Activated B cell treated with CpG ODN at 0.5 μM for 24 hours (primary cell): ENCODE results near the gene KRT4. TPM values are rescaled to one million over a fixed set of nuclear protein-coding genes. Genes with fewer than 3 reads are reported as not detected.

ENCODE experiments used
- ATAC-seq: fragments of 200-7000 bp; cut with Tn5 transposase; one replicate; pipeline ENCODE4 v1.10.0; 2021; ENCODE audit warnings: low read depth, mild to moderate bottlenecking, moderate library complexity
- CTCF ChIA-PET: fragments of 350-600 bp; sonication (Branson Sonifier 250); formaldehyde crosslinking; loops from one replicate; lab custom pipeline; 2021; ENCODE audit warnings: antibody characterized with exemption; lab: Charles Lee
- POLR2A ChIA-PET: fragments of 350-600 bp; sonication (Branson Sonifier 250); formaldehyde crosslinking; loops from one replicate; lab custom pipeline; 2021; ENCODE audit warnings: antibody characterized with exemption; lab: Charles Lee
- DNase-seq: peaks from one replicate; pipeline ENCODE4 v3.0.0; 2022
- H3K27ac Mint-ChIP-seq: one replicate; pipeline ENCODE4 v1.8.0; 2020; ENCODE audit warnings: mixed read lengths
- H3K27me3 Mint-ChIP-seq: one replicate; pipeline ENCODE4 v1.8.0; 2021; ENCODE audit warnings: mixed read lengths
- H3K36me3 Mint-ChIP-seq: one replicate; pipeline ENCODE4 v1.8.0; 2021; ENCODE audit warnings: low read depth, mixed read lengths
- H3K4me1 Mint-ChIP-seq: one replicate; pipeline ENCODE4 v1.8.0; 2021; ENCODE audit warnings: mixed read lengths
- H3K4me3 Mint-ChIP-seq: one replicate; pipeline ENCODE4 v1.8.0; 2020; ENCODE audit warnings: mild to moderate bottlenecking, mixed read lengths
- H3K9me3 Mint-ChIP-seq: one replicate; pipeline ENCODE4 v1.8.0; 2020; ENCODE audit warnings: mixed read lengths
- intact Hi-C: fragments of 100-400 bp; cut with micrococcal nuclease; formaldehyde crosslinking; loops from one replicate; pipeline ENCODE4 v1.15.1; 2024
- total RNA-seq: library from RNA; stranded (reverse); gene quantifications from 2 replicates; pipeline ENCODE4 v1.2.3, GENCODE V29; 2022
- TF ChIP-seq, protein P1 (sequence below): fragments of 200-600 bp; IDR thresholded peaks from one replicate; pipeline ENCODE4 v1.8.0; 2022; ENCODE audit warnings: antibody characterized with exemption, mild to moderate bottlenecking

The KRT4 gene
- total RNA-seq, 1 donor from 2014 or later: not detected

DNA sequence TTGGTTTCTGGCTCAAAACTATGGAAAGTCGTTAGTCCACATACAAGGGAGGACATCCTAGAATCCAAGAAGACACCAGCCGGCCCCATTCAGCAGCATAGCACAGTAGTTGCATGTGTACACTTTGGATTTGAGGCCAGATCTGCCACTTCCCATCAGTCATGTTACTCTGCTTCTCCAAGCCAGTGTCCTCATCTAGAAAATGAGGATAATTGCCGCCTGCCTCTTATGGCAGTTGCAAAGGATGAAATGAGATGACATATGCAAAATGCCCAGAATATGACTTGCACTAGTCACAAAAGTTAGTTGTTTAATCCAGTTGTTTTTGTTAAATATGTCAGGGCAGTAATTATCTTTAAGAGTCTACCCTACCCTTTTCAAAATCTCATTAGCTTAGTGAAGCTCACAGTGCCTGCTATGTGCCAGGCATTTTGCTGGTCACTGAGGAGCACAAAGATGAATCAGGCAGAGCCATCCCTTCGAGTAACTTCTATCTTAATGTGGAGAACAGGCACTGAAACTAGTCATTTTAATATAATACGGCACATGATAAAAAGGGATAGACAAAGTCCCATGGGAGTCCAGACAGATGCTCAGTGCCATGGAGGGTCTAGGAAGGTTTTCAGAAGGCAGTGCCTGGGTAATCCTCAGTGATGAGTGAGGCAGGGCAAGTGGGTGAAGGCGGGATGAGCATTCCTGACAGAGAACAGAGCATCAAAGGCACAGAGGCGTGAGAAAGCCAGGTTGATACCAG lies 30.2 kb downstream of the KRT4 start:
- CTCF ChIA-PET: no interaction called here
- Mint-ChIP-seq H3K36me3 (no peaks in the 10 kb centered on the region), H3K4me1 (no peaks in the 10 kb centered on the region), H3K27me3 (peaks cover 14% of the 10 kb centered on the region), H3K4me3 (no peak overlapping the region), H3K27ac (no peak overlapping the region), H3K9me3 (no peaks in the 10 kb centered on the region)
- DNase-seq (no peak), ATAC-seq (no peak)
- TF ChIP-seq, protein P1, sequence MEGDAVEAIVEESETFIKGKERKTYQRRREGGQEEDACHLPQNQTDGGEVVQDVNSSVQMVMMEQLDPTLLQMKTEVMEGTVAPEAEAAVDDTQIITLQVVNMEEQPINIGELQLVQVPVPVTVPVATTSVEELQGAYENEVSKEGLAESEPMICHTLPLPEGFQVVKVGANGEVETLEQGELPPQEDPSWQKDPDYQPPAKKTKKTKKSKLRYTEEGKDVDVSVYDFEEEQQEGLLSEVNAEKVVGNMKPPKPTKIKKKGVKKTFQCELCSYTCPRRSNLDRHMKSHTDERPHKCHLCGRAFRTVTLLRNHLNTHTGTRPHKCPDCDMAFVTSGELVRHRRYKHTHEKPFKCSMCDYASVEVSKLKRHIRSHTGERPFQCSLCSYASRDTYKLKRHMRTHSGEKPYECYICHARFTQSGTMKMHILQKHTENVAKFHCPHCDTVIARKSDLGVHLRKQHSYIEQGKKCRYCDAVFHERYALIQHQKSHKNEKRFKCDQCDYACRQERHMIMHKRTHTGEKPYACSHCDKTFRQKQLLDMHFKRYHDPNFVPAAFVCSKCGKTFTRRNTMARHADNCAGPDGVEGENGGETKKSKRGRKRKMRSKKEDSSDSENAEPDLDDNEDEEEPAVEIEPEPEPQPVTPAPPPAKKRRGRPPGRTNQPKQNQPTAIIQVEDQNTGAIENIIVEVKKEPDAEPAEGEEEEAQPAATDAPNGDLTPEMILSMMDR: no peak
- POLR2A ChIA-PET: no interaction called here
- intact Hi-C loops: no loop called here

- no peak for DNase-seq
- ChIA-PET CTCF (no interaction called here), POLR2A (no interaction called here)
- intact Hi-C loops: no loop called here
- no peak overlapping the region for H3K27ac Mint-ChIP-seq
- H3K36me3 Mint-ChIP-seq: no peaks in the 10 kb centered on the region
- ATAC-seq: no peak
- peaks cover 15% of the 10 kb centered on the region for H3K27me3 Mint-ChIP-seq
- H3K9me3 Mint-ChIP-seq: no peaks in the 10 kb centered on the region
- TF ChIP-seq, protein P1: no peak
- H3K4me1 Mint-ChIP-seq: no peaks in the 10 kb centered on the region
- no peak overlapping the region for H3K4me3 Mint-ChIP-seq
Observed at GRCh38 chr12:52782502-52782901, 31.4 kb downstream of the KRT4 start.

DNA sequence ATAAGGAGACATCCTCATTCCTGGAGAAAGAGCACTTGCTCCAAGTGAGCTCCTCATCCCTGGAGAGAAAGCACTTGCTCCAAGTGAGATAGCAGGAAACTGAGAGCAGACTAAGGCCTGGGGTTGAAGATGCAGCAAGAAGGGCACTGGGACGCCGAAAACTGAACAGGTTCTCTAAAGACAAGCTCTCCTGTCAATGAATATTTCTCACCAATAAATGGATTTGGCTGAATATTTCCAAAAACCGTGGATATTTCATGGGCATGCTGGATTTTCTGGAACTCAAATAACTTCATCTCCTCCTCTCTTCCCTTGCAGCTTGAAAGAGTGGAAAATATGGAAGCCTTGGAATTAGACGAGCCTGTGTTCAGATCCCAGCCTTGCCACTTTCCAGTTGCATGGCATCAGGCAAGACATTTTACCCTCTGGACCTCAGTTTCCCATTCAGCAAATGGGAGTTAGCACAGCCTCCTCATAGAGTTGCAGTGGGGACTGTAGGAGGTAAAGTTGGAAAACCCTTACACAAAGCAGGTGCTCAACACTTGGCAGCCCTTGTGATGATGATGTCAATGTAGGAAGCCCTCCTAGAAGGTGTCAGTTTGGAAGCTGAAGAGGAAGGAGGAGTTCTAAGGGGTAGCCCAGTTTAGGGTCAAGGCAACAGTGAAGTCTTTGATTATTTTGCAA lies 32.4 kb downstream of the KRT4 start:
- no peak overlapping the region for H3K27ac Mint-ChIP-seq
- intact Hi-C loops: no loop called here

DNA sequence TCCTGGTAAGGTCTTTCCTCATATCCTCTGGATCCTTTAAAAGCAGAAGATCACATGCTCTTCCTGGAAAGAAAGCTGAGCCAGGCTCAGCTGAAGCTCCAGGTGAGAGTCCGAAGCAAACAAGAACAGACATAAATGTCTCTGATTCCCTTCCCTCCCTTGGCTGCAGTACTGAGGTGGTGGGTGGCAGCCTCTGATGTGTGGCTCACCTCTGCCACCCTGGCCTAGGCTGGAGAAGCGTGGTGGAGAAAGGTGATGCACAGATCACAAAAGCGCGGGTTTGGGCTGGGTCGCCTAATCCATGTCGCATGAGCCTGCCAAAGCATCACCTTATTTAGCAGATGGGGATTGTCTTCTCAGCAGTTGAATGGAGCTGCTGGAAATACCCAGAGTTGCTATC lies 34.0 kb downstream of the KRT4 start:
- no peak overlapping the region for H3K27ac Mint-ChIP-seq
- peaks cover 15% of the 10 kb centered on the region for H3K27me3 Mint-ChIP-seq
- no peak for ATAC-seq
- H3K9me3 Mint-ChIP-seq: no peaks in the 10 kb centered on the region
- intact Hi-C loops: no loop called here
- DNase-seq: no peak
- TF ChIP-seq, protein P1: no peak
- H3K4me3 Mint-ChIP-seq: no peak overlapping the region
- H3K36me3 Mint-ChIP-seq: no peaks in the 10 kb centered on the region
- ChIA-PET CTCF (no interaction called here), POLR2A (no interaction called here)
- no peaks in the 10 kb centered on the region for H3K4me1 Mint-ChIP-seq

More for the DNA sequence above, 32.4 kb downstream of the KRT4 start:
- CTCF ChIA-PET: no interaction called here
- no peak for DNase-seq
- TF ChIP-seq, protein P1: no peak
- Mint-ChIP-seq H3K9me3 (no peaks in the 10 kb centered on the region), H3K27me3 (peaks cover 15% of the 10 kb centered on the region), H3K4me1 (no peaks in the 10 kb centered on the region), H3K4me3 (no peak overlapping the region), H3K36me3 (no peaks in the 10 kb centered on the region)
- POLR2A ChIA-PET: no interaction called here
- ATAC-seq: no peak

- CTCF ChIA-PET: no interaction called here
Observed at GRCh38 chr12:52778833-52779232, 35.1 kb downstream of the KRT4 start.

More at GRCh38 chr12:52778833-52779232, 35.1 kb downstream of the KRT4 start:
- intact Hi-C loops: no loop called here
- no peak overlapping the region for H3K27ac Mint-ChIP-seq
- no peak for ATAC-seq
- no peak overlapping the region for H3K4me3 Mint-ChIP-seq
- no peaks in the 10 kb centered on the region for H3K4me1 Mint-ChIP-seq
- H3K9me3 Mint-ChIP-seq: no peaks in the 10 kb centered on the region
- no peak for DNase-seq
- peaks cover 15% of the 10 kb centered on the region for H3K27me3 Mint-ChIP-seq
- POLR2A ChIA-PET: no interaction called here
- TF ChIP-seq, protein P1: no peak
- H3K36me3 Mint-ChIP-seq: no peaks in the 10 kb centered on the region
